MG63 (cell line): ENCODE measurements around the gene HOXB7. TPM values are rescaled to one million over a fixed set of nuclear protein-coding genes. Genes with fewer than 3 reads are reported as not detected.
A peak's percentile ranks its signal among the peaks of the same experiment; 100 is the strongest.

Source experiments
- DNase-seq: peaks from one replicate; pipeline ENCODE4 v3.0.0-alpha.2; 2020
- H3K27me3 ChIP-seq: fragments of 250-450 bp; sonication (Bioruptor Pico); 2 replicates; pipeline ENCODE4 v1.5.1; 2020; ENCODE audit warnings: mild to moderate bottlenecking, moderate library complexity
- H3K36me3 ChIP-seq: fragments of 250-450 bp; sonication (Bioruptor Pico); 2 replicates; pipeline ENCODE4 v1.5.1; 2020; ENCODE audit warnings: mild to moderate bottlenecking, moderate library complexity
- H3K4me3 ChIP-seq: fragments of 250-450 bp; sonication (Bioruptor Pico); 2 replicates; pipeline ENCODE4 v1.5.1; 2020; ENCODE audit warnings: mild to moderate bottlenecking, moderate library complexity
- H3K9me3 ChIP-seq: fragments of 250-450 bp; sonication (Bioruptor Pico); 2 replicates; pipeline ENCODE4 v1.5.1; 2020; ENCODE audit warnings: mild to moderate bottlenecking, moderate library complexity
- total RNA-seq: library from RNA; depleted of rRNA; stranded (reverse); fragments of >200 nt; shearing (Covaris generic); gene quantifications from 2 replicates; pipeline ENCODE4 v1.2.3, GENCODE V29; 2014; ENCODE audit warnings: low replicate concordance

HOXB7 gene
- total RNA-seq, 1 experiment from 2014 or later = 9.8 TPM

GRCh38 chr17:48595278-48595999 is 15.4 kb downstream of the HOXB7 start:
- DNase-seq = no peak
- Histone ChIP-seq H3K4me3 (no peak overlapping the region), H3K27me3 (no peaks in the 10 kb centered on the region), H3K36me3 (peaks cover 49% of the 10 kb centered on the region), H3K9me3 (no peaks in the 10 kb centered on the region)

GRCh38 chr17:48594538-48595277 is 16.1 kb downstream of the HOXB7 start:
- no peak for DNase-seq
- no peaks in the 10 kb centered on the region for H3K27me3 ChIP-seq
- H3K36me3 ChIP-seq = peaks cover 49% of the 10 kb centered on the region
- no peaks in the 10 kb centered on the region for H3K9me3 ChIP-seq
- no peak overlapping the region for H3K4me3 ChIP-seq

GRCh38 chr17:48593840-48594537 is 16.8 kb downstream of the HOXB7 start:
- Histone ChIP-seq H3K27me3 (no peaks in the 10 kb centered on the region), H3K4me3 (peak overlapping the region; percentile 28; the same call in 1 of the 2 replicates)
- peak; percentile 88 for DNase-seq

GRCh38 chr17:48593126-48593829 is 17.5 kb downstream of the HOXB7 start, which contains the start of gene HOXB5:
Gene HOXB5, minus strand, starts transcription at chr17:48593779. Its CDS starts 97 bp downstream, at chr17:48593682.
- H3K27me3 ChIP-seq = no peaks in the 10 kb centered on the region
- H3K9me3 ChIP-seq = no peaks in the 10 kb centered on the region
- H3K36me3 ChIP-seq = peaks cover 49% of the 10 kb centered on the region
- H3K4me3 ChIP-seq = peak within 1 kb of the TSS; percentile 28; the same call in 1 of the 2 replicates
- DNase-seq = no peak

More at GRCh38 chr17:48593840-48594537, 16.8 kb downstream of the HOXB7 start:
- Histone ChIP-seq H3K9me3 (no peaks in the 10 kb centered on the region), H3K36me3 (peaks cover 49% of the 10 kb centered on the region)

DNA sequence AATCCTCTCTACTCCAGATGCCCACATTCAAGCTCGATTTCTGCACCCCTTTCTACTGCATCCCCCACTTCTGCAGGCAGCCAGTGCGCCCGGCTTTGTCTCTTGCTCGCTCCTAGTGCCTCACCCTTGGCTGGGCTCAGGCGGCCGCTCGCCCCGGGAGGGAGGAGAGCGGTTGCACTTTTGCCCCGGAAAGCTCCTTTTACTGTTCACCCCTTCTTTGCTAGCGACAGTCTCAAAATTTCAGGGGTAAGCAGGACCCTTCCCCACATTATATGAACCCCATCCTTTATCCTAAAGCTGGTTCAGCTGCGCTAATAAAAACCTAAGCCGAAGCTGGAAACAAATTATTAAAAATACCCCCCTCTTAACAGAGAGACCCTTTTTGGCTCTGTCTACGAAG is 18.2 kb downstream of the HOXB7 start:
- Histone ChIP-seq H3K36me3 (peaks cover 49% of the 10 kb centered on the region), H3K9me3 (no peaks in the 10 kb centered on the region), H3K27me3 (no peaks in the 10 kb centered on the region), H3K4me3 (no peak overlapping the region)
- no peak for DNase-seq

DNA sequence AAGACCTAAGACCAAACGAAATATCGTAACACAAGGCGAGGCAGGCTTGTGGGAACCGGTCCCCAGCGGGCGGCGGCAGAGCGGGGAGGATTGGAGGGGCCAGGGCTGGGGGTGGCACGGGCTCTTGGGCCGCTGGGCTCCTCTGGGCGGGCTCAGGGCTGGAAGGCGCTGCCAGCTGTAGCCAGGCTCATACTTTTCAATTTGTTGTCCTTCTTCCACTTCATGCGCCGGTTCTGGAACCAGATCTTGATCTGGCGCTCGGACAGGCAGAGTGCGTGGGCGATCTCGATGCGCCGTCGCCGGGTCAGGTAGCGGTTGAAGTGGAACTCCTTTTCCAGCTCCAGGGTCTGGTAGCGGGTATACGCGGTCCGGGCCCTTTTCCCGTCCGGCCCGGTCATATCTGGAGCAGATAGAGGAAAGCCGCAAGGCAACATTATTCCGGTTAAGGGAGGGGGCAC is 18.7 kb downstream of the HOXB7 start:
- Histone ChIP-seq H3K4me3 (no peak overlapping the region), H3K36me3 (peaks cover 48% of the 10 kb centered on the region), H3K9me3 (no peaks in the 10 kb centered on the region), H3K27me3 (no peaks in the 10 kb centered on the region)
- DNase-seq = no peak

GRCh38 chr17:48591255-48592056 is 19.4 kb downstream of the HOXB7 start:
- DNase-seq = no peak
- no peaks in the 10 kb centered on the region for H3K9me3 ChIP-seq
- no peaks in the 10 kb centered on the region for H3K27me3 ChIP-seq
- H3K4me3 ChIP-seq = no peak overlapping the region
- peaks cover 43% of the 10 kb centered on the region for H3K36me3 ChIP-seq

DNA sequence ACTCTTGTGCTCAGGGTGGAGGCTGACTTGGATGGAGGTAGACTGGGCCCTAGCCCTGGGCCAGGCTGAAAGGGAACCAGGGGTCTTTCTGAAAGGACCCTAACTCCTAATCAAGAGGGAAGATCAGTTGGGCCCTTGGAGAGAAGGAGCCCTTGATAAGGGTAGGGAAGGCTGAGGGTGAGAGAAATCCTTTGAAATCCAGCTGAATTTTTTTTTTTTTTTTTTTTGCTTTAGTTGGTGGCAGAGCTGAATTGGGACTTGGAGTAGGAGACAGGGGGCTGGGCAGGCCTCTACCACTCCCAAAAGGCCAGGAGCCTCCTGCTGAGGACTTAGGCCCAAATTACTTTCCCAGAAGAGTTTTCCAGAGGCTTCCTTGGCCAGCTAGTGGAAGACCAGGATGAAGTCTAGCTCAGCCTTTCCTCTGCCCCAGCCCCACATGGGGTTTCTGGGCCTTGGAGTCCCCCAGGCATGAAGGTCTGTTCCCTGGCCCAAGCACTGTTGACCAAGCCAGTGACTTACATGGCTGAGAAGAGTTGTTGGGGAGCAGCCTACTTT is 20.1 kb downstream of the HOXB7 start:
- Histone ChIP-seq H3K4me3 (no peak overlapping the region), H3K27me3 (no peaks in the 10 kb centered on the region), H3K36me3 (peaks cover 35% of the 10 kb centered on the region), H3K9me3 (no peaks in the 10 kb centered on the region)
- DNase-seq = no peak

- H3K9me3 ChIP-seq = no peaks in the 10 kb centered on the region
- no peaks in the 10 kb centered on the region for H3K27me3 ChIP-seq
- H3K36me3 ChIP-seq = peaks cover 29% of the 10 kb centered on the region
- no peak for DNase-seq
- no peak within 1 kb of the TSS for H3K4me3 ChIP-seq
These were observed 20.8 kb downstream of the HOXB7 start, which contains the start of gene HOXB3 for GRCh38 chr17:48589831-48590606. Gene HOXB3, minus strand, starts transcription at chr17:48590241. Its CDS starts 37,767 bp downstream, at chr17:48552474.

DNA sequence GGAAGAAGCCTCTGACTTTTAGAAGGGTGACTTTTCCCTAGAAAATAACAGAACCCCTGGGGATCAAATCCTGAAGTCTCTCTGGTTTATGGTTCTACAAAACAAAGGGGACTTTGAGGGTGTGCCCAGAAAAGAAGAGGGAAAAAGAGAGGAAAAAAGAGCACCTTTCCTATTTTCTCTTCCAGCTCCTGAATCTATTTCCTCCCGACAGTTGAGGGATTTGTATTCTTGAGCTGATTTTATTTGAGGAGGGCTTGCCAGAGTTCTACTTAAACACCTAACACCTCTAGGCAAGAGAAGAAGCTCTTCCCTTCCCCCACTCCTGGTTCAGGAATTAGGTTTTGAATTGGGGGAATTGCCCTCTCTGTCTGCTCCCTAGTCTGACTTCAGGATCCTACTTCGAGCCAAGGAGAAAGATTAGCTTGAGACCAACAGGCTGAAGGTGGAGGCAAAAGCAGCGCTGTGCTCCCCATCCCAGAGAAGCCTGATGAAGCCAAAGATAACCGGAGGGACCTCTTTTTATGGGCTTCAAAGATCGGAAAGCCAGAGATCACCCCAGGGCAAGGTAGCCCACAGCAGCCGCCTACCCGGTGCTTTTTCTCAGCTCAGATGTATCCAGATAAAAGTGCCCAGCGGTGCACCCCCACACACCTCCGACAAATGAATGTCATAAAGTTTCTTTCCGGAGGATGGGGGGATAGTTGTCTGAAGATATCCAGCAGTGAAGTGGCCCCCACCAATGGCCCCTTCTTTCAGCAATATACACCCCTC is 21.6 kb downstream of the HOXB7 start:
- H3K4me3 ChIP-seq = no peak overlapping the region
- H3K27me3 ChIP-seq = no peaks in the 10 kb centered on the region

GRCh38 chr17:48588528-48588927 is 22.3 kb downstream of the HOXB7 start:
- Histone ChIP-seq H3K4me3 (no peak overlapping the region), H3K27me3 (no peaks in the 10 kb centered on the region), H3K9me3 (no peaks in the 10 kb centered on the region), H3K36me3 (peaks cover 20% of the 10 kb centered on the region)
- DNase-seq = no peak

More for the DNA sequence above, 21.6 kb downstream of the HOXB7 start:
- no peaks in the 10 kb centered on the region for H3K9me3 ChIP-seq
- no peak for DNase-seq
- H3K36me3 ChIP-seq = peaks cover 22% of the 10 kb centered on the region

DNA sequence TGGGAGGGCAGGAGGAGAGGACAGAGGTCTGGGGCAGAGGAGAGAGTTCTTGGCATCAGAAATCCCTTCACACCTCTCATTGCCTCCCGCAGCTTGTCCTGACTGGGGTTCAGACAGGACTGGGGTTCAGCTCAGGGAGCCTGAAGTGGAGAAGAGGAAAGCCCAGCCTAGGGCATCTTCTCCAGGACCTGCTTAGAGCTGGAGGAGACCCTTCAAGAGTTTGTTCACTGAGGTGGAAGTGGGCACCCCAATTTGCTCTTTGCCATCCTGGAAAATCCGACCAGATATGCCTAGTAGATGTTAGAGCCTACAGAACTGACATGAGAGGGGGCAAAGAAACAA is 22.8 kb downstream of the HOXB7 start:
- DNase-seq = no peak
- no peaks in the 10 kb centered on the region for H3K27me3 ChIP-seq
- H3K9me3 ChIP-seq = no peaks in the 10 kb centered on the region
- peaks cover 17% of the 10 kb centered on the region for H3K36me3 ChIP-seq
- H3K4me3 ChIP-seq = no peak overlapping the region

DNA sequence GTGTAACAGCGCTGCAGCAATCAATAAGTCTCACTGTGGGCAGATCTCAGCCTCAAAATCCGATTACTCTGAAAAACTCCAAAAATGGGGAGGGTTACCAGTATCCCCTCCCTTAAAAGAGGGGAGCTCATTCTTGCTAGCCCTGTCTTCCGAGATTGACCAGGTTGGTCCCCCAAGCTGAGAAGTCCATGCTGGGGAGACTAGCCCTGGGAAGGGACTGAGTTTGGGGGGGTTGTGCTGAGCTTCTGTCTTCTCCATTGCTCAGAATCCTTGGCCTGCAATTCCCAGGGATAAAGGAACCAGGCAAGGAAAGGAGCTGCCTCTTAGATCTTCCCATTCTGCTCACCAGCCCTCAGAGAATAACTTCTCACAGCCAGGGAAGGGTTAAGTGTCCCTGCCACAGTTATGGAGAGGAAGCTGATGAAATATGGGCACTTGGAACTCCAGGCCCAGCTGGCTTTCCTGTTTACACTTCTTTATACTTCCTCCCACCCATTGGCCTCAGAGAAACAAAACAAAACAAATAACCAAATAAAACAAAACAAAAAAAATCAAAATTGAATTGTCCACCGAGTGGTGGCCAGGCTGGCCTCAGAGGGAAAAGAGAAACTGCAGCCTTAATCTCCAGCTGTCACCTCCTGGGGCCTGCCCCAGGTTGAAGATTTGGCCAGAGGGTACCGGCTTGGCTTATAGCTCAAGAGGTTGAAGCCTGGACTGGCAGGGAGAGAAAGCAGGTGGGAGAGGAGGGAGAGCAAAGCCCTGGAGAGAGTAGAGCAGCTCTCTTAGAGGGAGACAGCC is 23.3 kb downstream of the HOXB7 start:
- DNase-seq = no peak
- Histone ChIP-seq H3K27me3 (no peaks in the 10 kb centered on the region), H3K4me3 (no peak overlapping the region), H3K36me3 (peaks cover 13% of the 10 kb centered on the region), H3K9me3 (no peaks in the 10 kb centered on the region)
